Measurements from ENCODE around the gene LCN2. TPM values are rescaled to one million over a fixed set of nuclear protein-coding genes. Genes with fewer than 3 reads are reported as not detected.

Gene LCN2
- total and polyA plus RNA-seq, 12 donors, result 0.34 to 2.7 (median 0.62) TPM; not detected in 5

DNA sequence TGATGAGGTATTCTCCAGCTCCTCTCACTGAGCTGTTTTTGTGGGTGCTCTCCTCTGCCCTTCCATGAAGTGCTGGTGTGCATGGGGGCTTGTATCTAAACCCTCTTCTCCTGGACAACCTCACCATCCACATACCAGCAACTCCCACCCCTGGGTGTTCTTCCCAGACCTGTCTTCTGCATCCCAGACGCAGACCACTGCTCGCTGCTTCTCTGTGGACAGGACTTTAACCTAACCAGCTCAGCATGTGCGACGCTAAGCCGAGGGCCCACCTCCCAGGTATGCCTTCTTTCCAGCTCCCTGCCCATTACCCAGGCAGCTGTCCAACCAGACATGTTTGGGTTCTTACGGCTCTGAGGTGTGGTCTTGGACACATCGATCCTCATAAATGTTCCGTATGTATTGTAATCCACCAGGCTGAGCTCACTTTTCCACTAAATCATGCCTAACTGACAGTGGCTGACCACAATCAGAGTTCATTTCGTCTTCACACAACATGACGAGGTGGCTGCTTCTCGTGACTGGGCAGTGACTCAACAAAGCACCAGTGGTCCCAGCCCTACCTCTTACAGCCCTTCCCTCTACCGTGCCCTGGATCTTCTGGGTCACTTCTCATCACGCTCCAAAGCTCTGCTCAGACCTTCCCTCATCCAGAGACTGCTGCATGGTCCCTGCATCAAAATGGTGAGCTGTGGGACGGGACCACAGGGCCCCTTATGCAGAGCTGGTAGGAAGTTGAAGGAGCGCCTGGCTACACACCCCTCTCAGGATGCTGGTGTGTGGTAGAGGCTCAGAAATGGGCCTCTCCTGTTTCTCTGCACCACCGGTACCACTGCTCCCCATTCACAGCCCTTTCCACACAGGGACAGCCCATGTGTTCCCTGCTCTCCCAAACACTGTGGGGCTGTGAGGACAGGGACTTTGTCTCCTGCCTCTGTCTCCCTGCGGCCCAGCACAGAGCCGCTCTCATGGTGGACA lies 12.1 kb upstream of the LCN2 start:
- Histone ChIP-seq H3K36me3 (no peaks in the 10 kb centered on the region), H3K27me3 (no peaks in the 10 kb centered on the region), H3K27ac (no peak overlapping the region), H3K4me1 (peaks cover 0 to 9% (median 0%) of the 10 kb centered on the region in 9 donors), H3K9me3 (peaks cover 0 to 6% (median 0%) of the 10 kb centered on the region in 11 donors), H3K4me3 (no peak overlapping the region)
- ATAC-seq (peak in 2 of 8 donors; percentile 27 to 37), DNase-seq (peak in 1 of 2 donors; percentile 6)
- 93 to 94% methylated on average over 18 of the region's 18 CpGs for WGBS, 2 donors
- TF ChIP-seq, protein P1, sequence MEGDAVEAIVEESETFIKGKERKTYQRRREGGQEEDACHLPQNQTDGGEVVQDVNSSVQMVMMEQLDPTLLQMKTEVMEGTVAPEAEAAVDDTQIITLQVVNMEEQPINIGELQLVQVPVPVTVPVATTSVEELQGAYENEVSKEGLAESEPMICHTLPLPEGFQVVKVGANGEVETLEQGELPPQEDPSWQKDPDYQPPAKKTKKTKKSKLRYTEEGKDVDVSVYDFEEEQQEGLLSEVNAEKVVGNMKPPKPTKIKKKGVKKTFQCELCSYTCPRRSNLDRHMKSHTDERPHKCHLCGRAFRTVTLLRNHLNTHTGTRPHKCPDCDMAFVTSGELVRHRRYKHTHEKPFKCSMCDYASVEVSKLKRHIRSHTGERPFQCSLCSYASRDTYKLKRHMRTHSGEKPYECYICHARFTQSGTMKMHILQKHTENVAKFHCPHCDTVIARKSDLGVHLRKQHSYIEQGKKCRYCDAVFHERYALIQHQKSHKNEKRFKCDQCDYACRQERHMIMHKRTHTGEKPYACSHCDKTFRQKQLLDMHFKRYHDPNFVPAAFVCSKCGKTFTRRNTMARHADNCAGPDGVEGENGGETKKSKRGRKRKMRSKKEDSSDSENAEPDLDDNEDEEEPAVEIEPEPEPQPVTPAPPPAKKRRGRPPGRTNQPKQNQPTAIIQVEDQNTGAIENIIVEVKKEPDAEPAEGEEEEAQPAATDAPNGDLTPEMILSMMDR (IDR thresholded peaks at IDR 0.05), result no peak
- intact Hi-C loops (cut with DNase I), result no loop called here

GRCh38 chr9:128138001-128138400 lies 11.3 kb upstream of the LCN2 start:
- 90 to 91% methylated on average over 3 of the region's 3 CpGs for WGBS, 2 donors
- intact Hi-C loops (cut with DNase I), result no loop called here
- peaks cover 0 to 6% (median 0%) of the 10 kb centered on the region in 11 donors for H3K9me3 ChIP-seq
- no peaks in the 10 kb centered on the region for H3K36me3 ChIP-seq
- no peak overlapping the region for H3K4me3 ChIP-seq
- DNase-seq, result peak in 1 of 2 donors; percentile 3
- TF ChIP-seq, protein P1 (IDR thresholded peaks at IDR 0.05), result no peak
- no peak for ATAC-seq
- no peaks in the 10 kb centered on the region for H3K27me3 ChIP-seq
- no peak overlapping the region for H3K27ac ChIP-seq
- H3K4me1 ChIP-seq, result peaks cover 0 to 12% (median 2%) of the 10 kb centered on the region in 9 donors

GRCh38 chr9:128139621-128140020 lies 9.6 kb upstream of the LCN2 start:
- Histone ChIP-seq H3K9me3 (no peaks in the 10 kb centered on the region), H3K36me3 (no peaks in the 10 kb centered on the region), H3K27ac (no peak overlapping the region), H3K27me3 (no peaks in the 10 kb centered on the region), H3K4me1 (peaks cover 0 to 23% (median 14%) of the 10 kb centered on the region in 9 donors), H3K4me3 (no peak overlapping the region)
- WGBS, 2 donors, result 54 to 82% methylated on average over 8 to 9 of the region's 16 CpGs
- peak in 1 of 2 donors; percentile 2 for DNase-seq
- TF ChIP-seq, protein P1 (IDR thresholded peaks at IDR 0.05), result no peak
- no peak for ATAC-seq
- intact Hi-C loops (cut with DNase I), result no loop called here

- Histone ChIP-seq H3K4me3 (no peak overlapping the region), H3K4me1 (peaks cover 0 to 23% (median 14%) of the 10 kb centered on the region in 9 donors), H3K9me3 (no peaks in the 10 kb centered on the region), H3K36me3 (no peaks in the 10 kb centered on the region), H3K27ac (peak overlapping the region in 2 of 10 donors; percentile 40 to 68), H3K27me3 (no peaks in the 10 kb centered on the region)
- DNase-seq (no peak), ATAC-seq (no peak)
- intact Hi-C loops (cut with DNase I), result no loop called here
- TF ChIP-seq, protein P1 (IDR thresholded peaks at IDR 0.05), result no peak
- WGBS, 2 donors, result 98 to 99% methylated on average over 3 of the region's 3 CpGs
Measured at GRCh38 chr9:128141604-128142003, 7.6 kb upstream of the LCN2 start.

All from heart right ventricle (tissue), 16 donors.